ENCODE results near the gene MSRB3.

DNA sequence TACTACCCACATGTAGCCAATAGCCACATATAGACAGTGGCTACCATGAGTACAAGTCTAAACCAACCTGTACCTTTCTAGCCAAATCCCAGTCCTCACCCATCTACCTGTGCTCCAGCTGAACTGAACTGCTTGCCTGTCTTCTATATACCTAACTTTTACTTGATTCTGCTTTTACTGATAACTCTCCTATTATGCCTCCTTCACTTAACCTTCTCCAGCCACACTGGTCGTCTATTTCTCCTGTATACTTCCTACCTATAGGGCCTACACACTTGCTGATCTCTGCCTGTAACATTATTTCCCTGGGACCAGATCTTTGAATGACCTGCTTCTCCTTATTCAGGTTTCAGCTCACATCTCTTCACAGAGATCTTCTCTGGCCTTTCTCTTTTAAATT lies 26.0 kb upstream of the MSRB3 start:
- TF ChIP-seq, protein P1, sequence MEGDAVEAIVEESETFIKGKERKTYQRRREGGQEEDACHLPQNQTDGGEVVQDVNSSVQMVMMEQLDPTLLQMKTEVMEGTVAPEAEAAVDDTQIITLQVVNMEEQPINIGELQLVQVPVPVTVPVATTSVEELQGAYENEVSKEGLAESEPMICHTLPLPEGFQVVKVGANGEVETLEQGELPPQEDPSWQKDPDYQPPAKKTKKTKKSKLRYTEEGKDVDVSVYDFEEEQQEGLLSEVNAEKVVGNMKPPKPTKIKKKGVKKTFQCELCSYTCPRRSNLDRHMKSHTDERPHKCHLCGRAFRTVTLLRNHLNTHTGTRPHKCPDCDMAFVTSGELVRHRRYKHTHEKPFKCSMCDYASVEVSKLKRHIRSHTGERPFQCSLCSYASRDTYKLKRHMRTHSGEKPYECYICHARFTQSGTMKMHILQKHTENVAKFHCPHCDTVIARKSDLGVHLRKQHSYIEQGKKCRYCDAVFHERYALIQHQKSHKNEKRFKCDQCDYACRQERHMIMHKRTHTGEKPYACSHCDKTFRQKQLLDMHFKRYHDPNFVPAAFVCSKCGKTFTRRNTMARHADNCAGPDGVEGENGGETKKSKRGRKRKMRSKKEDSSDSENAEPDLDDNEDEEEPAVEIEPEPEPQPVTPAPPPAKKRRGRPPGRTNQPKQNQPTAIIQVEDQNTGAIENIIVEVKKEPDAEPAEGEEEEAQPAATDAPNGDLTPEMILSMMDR (IDR thresholded peaks at IDR 0.05): no peak
- no peak for TF ChIP-seq POLR2A (IDR thresholded peaks at IDR 0.05)

All from thyroid gland (tissue), 4 donors.